WTC11 (cell line): ENCODE measurements around the gene CYB5D1. TPM values are rescaled to one million over a fixed set of nuclear protein-coding genes. Genes with fewer than 3 reads are reported as not detected.

ENCODE experiments used
- ATAC-seq: fragments of 200-7000 bp; cut with Tn5 transposase; 2 replicates; pipeline ENCODE4 v1.10.0; 2021; ENCODE audit warnings: mild to moderate bottlenecking, moderate library complexity
- CTCF ChIA-PET: fragments of 300-600 bp; sonication (Branson Sonifier 250); formaldehyde crosslinking; loops from one replicate; lab custom pipeline; 2021; ENCODE audit warnings: antibody characterized with exemption; lab: Charles Lee
- POLR2A ChIA-PET: fragments of 350-600 bp; sonication (Branson Sonifier 250); formaldehyde crosslinking; loops from one replicate; lab custom pipeline; 2021; ENCODE audit warnings: antibody characterized with exemption; lab: Charles Lee
- DNase-seq: peaks from one replicate; pipeline ENCODE4 v3.0.0; 2021; ENCODE audit warnings: low spot score
- H3K27ac Mint-ChIP-seq: 2 replicates; pipeline ENCODE4 v1.8.0; 2021; ENCODE audit warnings: mixed read lengths
- H3K27me3 Mint-ChIP-seq: 2 replicates; pipeline ENCODE4 v1.8.0; 2021; ENCODE audit warnings: low read depth, mild to moderate bottlenecking, moderate library complexity, mixed read lengths
- H3K36me3 Mint-ChIP-seq: 2 replicates; pipeline ENCODE4 v1.8.0; 2021; ENCODE audit warnings: mixed read lengths
- H3K4me1 Mint-ChIP-seq: 2 replicates; pipeline ENCODE4 v1.8.0; 2022; ENCODE audit warnings: mixed read lengths
- H3K4me3 Mint-ChIP-seq: 2 replicates; pipeline ENCODE4 v1.8.0; 2021; ENCODE audit warnings: mild to moderate bottlenecking, moderate library complexity, mixed read lengths
- H3K9me3 Mint-ChIP-seq: 2 replicates; pipeline ENCODE4 v1.8.0; 2021; ENCODE audit warnings: mixed read lengths
- CBFB ChIP-seq: sonication (generic); formaldehyde crosslinking; IDR thresholded peaks from 2 replicates; pipeline ENCODE4 v1.8.1; 2022; ENCODE audit warnings: mild to moderate bottlenecking, low read depth, missing genetic modification reagents
- CREM ChIP-seq: sonication (generic); formaldehyde crosslinking; IDR thresholded peaks from 2 replicates; pipeline ENCODE4 v1.8.1; 2022; ENCODE audit warnings: mild to moderate bottlenecking, missing genetic modification reagents, moderate library complexity
- EMX1 ChIP-seq: fragments of 250-450 bp; sonication (Bioruptor Pico); IDR thresholded peaks from 2 replicates; pipeline ENCODE4 v1.8.0; 2021; ENCODE audit warnings: mild to moderate bottlenecking
- FOXK1 ChIP-seq: sonication (generic); formaldehyde crosslinking; IDR thresholded peaks from 2 replicates; pipeline ENCODE4 v1.8.0; 2022; ENCODE audit warnings: mild to moderate bottlenecking, moderate library complexity, missing genetic modification reagents
- GRHL2 ChIP-seq: fragments of 250-450 bp; sonication (Bioruptor Pico); IDR thresholded peaks from 2 replicates; pipeline ENCODE4 v1.8.0; 2022; ENCODE audit warnings: mild to moderate bottlenecking, moderate library complexity; ENCODE audit not compliant: insufficient replicate concordance, severe bottlenecking
- KAT7 ChIP-seq: sonication (generic); formaldehyde crosslinking; IDR thresholded peaks from 2 replicates; pipeline ENCODE4 v1.8.1; 2023; ENCODE audit warnings: missing genetic modification reagents, mild to moderate bottlenecking, borderline replicate concordance
- MAX ChIP-seq: sonication (generic); formaldehyde crosslinking; IDR thresholded peaks from 2 replicates; pipeline ENCODE4 v1.8.0; 2022; ENCODE audit warnings: mild to moderate bottlenecking, missing genetic modification reagents
- MLX ChIP-seq: sonication (generic); formaldehyde crosslinking; IDR thresholded peaks from 2 replicates; pipeline ENCODE4 v1.8.1; 2023; ENCODE audit warnings: mild to moderate bottlenecking, missing genetic modification reagents, moderate library complexity
- MXD4 ChIP-seq: fragments of 250-450 bp; sonication (Bioruptor Pico); IDR thresholded peaks from 2 replicates; pipeline ENCODE4 v1.8.0; 2021; ENCODE audit warnings: mild to moderate bottlenecking, moderate library complexity, borderline replicate concordance
- NFATC4 ChIP-seq: fragments of 250-450 bp; sonication (Bioruptor Pico); IDR thresholded peaks from 2 replicates; pipeline ENCODE4 v1.9.0; 2021; ENCODE audit warnings: mild to moderate bottlenecking
- NR2C2 ChIP-seq: sonication (generic); formaldehyde crosslinking; IDR thresholded peaks from 2 replicates; pipeline ENCODE4 v1.8.0; 2022; ENCODE audit warnings: mild to moderate bottlenecking, missing genetic modification reagents
- NR3C1 ChIP-seq: sonication (generic); formaldehyde crosslinking; conservative IDR thresholded peaks from 2 replicates; pipeline ENCODE4 v1.8.1; 2023; ENCODE audit warnings: low read depth, mild to moderate bottlenecking, missing genetic modification reagents
- SMAD3 ChIP-seq: sonication (generic); formaldehyde crosslinking; IDR thresholded peaks from 2 replicates; pipeline ENCODE4 v1.8.0; 2022; ENCODE audit warnings: missing genetic modification reagents, mild to moderate bottlenecking, borderline replicate concordance
- SOX15 ChIP-seq: fragments of 250-450 bp; sonication (Bioruptor Pico); IDR thresholded peaks from 2 replicates; pipeline ENCODE4 v1.9.0; 2021; ENCODE audit warnings: mild to moderate bottlenecking
- TEAD4 ChIP-seq: sonication (generic); formaldehyde crosslinking; IDR thresholded peaks from 2 replicates; pipeline ENCODE4 v1.8.0; 2022; ENCODE audit warnings: mild to moderate bottlenecking, missing genetic modification reagents
- USF1 ChIP-seq: sonication (generic); formaldehyde crosslinking; IDR thresholded peaks from 2 replicates; pipeline ENCODE4 v1.8.0; 2022; ENCODE audit warnings: mild to moderate bottlenecking, missing genetic modification reagents
- ZBTB21 ChIP-seq: sonication (generic); formaldehyde crosslinking; IDR thresholded peaks from 2 replicates; pipeline ENCODE4 v1.8.1; 2023; ENCODE audit warnings: mild to moderate bottlenecking, missing genetic modification reagents, borderline replicate concordance
- ZNF121 ChIP-seq: sonication (generic); formaldehyde crosslinking; IDR thresholded peaks from 2 replicates; pipeline ENCODE4 v1.8.0; 2023; ENCODE audit warnings: missing genetic modification reagents
- ZNF219 ChIP-seq: sonication (generic); formaldehyde crosslinking; IDR thresholded peaks from 2 replicates; pipeline ENCODE4 v1.8.0; 2023; ENCODE audit warnings: missing genetic modification reagents, mild to moderate bottlenecking, borderline replicate concordance
- ZNF263 ChIP-seq: sonication (generic); formaldehyde crosslinking; IDR thresholded peaks from 2 replicates; pipeline ENCODE4 v1.8.1; 2022; ENCODE audit warnings: low read depth, mild to moderate bottlenecking, moderate library complexity, missing genetic modification reagents
- ZNF396 ChIP-seq: fragments of 250-450 bp; sonication (Bioruptor Pico); IDR thresholded peaks from 2 replicates; pipeline ENCODE4 v1.8.0; 2021; ENCODE audit warnings: mild to moderate bottlenecking, moderate library complexity, borderline replicate concordance
- ZNF416 ChIP-seq: fragments of 250-450 bp; sonication (Bioruptor Pico); IDR thresholded peaks from 2 replicates; pipeline ENCODE4 v1.9.0; 2021; ENCODE audit warnings: mild to moderate bottlenecking, inconsistent platforms
- ZNF423 ChIP-seq: fragments of 250-450 bp; sonication (Bioruptor Pico); IDR thresholded peaks from 2 replicates; pipeline ENCODE4 v2.1.2; 2022; ENCODE audit warnings: mild to moderate bottlenecking, moderate library complexity
- total RNA-seq: library from RNA; stranded (reverse); gene quantifications from 3 replicates; pipeline ENCODE4 v1.2.3, GENCODE V29; 2021
- TF ChIP-seq, protein P1 (sequence below): fragments of 250-450 bp; sonication (Bioruptor Pico); IDR thresholded peaks from 2 replicates; pipeline ENCODE4 v1.9.0; 2021; ENCODE audit warnings: mild to moderate bottlenecking, borderline replicate concordance
- TF ChIP-seq, protein P2 (sequence below): fragments of 200-600 bp; IDR thresholded peaks from 2 replicates; pipeline ENCODE4 v1.8.0; 2022; ENCODE audit warnings: antibody characterized with exemption
- TF ChIP-seq, protein P3 (sequence below): sonication (generic); formaldehyde crosslinking; IDR thresholded peaks from 2 replicates; pipeline ENCODE4 v1.8.0; 2023; ENCODE audit warnings: missing genetic modification reagents

CYB5D1 gene
- total RNA-seq, 1 experiment from 2014 or later: 15.2 TPM

DNA sequence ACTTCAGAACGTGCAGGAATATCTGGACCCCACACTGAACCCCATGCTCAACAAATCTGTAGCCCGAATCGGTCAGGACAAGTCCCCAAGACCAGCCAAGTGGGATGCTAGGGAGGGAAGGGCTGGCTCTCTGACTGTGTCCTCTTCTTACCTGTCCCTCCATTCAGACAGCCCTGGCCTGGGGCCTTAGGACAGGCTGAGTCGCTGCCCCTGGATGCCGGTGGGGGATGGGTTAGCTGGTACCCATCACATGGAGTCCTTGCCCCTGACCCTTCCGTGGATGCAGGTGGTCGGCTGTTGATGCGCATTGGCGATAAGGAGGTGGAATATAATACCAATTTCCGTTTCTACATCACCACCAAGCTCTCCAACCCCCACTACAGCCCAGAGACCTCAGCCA, 39.8 kb upstream of the CYB5D1 start:
- H3K27me3 Mint-ChIP-seq: peaks cover 6% of the 10 kb centered on the region
- no peak overlapping the region for H3K4me3 Mint-ChIP-seq
- DNase-seq (no peak), ATAC-seq (no peak)
- no peaks in the 10 kb centered on the region for H3K36me3 Mint-ChIP-seq
- H3K27ac Mint-ChIP-seq: no peak overlapping the region
- no peak for TF ChIP-seq SOX15 (CRISPR knock-in tag)
- TF ChIP-seq USF1 (CRISPR knock-in tag): no peak
- TF ChIP-seq CREM (CRISPR knock-in tag): no peak
- TF ChIP-seq GRHL2 (CRISPR knock-in tag): no peak
- no peak for TF ChIP-seq SMAD3 (CRISPR knock-in tag)
- TF ChIP-seq, protein P1, sequence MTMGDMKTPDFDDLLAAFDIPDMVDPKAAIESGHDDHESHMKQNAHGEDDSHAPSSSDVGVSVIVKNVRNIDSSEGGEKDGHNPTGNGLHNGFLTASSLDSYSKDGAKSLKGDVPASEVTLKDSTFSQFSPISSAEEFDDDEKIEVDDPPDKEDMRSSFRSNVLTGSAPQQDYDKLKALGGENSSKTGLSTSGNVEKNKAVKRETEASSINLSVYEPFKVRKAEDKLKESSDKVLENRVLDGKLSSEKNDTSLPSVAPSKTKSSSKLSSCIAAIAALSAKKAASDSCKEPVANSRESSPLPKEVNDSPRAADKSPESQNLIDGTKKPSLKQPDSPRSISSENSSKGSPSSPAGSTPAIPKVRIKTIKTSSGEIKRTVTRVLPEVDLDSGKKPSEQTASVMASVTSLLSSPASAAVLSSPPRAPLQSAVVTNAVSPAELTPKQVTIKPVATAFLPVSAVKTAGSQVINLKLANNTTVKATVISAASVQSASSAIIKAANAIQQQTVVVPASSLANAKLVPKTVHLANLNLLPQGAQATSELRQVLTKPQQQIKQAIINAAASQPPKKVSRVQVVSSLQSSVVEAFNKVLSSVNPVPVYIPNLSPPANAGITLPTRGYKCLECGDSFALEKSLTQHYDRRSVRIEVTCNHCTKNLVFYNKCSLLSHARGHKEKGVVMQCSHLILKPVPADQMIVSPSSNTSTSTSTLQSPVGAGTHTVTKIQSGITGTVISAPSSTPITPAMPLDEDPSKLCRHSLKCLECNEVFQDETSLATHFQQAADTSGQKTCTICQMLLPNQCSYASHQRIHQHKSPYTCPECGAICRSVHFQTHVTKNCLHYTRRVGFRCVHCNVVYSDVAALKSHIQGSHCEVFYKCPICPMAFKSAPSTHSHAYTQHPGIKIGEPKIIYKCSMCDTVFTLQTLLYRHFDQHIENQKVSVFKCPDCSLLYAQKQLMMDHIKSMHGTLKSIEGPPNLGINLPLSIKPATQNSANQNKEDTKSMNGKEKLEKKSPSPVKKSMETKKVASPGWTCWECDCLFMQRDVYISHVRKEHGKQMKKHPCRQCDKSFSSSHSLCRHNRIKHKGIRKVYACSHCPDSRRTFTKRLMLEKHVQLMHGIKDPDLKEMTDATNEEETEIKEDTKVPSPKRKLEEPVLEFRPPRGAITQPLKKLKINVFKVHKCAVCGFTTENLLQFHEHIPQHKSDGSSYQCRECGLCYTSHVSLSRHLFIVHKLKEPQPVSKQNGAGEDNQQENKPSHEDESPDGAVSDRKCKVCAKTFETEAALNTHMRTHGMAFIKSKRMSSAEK: no peak
- no peak for TF ChIP-seq FOXK1 (CRISPR knock-in tag)
- no peak for TF ChIP-seq ZBTB21
- no peak for TF ChIP-seq ZNF416 (CRISPR knock-in tag)
- no peak for TF ChIP-seq ZNF219 (CRISPR knock-in tag)
- no peak for TF ChIP-seq CBFB (CRISPR knock-in tag)
- no peak for TF ChIP-seq ZNF396 (CRISPR knock-in tag)
- TF ChIP-seq NFATC4: no peak
- TF ChIP-seq NR3C1 (CRISPR knock-in tag): no peak
- no peak for TF ChIP-seq MLX (CRISPR knock-in tag)
- no peak for TF ChIP-seq MAX (CRISPR knock-in tag)
- H3K4me1 Mint-ChIP-seq: no peaks in the 10 kb centered on the region
- ChIA-PET POLR2A (interaction anchor here (0.9 kb wide), 1 partner anchor 9 kb away, joined by 3 read pairs; no protein-coding TSS in a partner anchor), CTCF (interaction anchor here (0.8 to 1.3 kb wide), 4 partner anchors 17 to 256 kb away, joined by 3 read pairs; no protein-coding TSS in a partner anchor)
- H3K9me3 Mint-ChIP-seq: no peaks in the 10 kb centered on the region

- ChIA-PET CTCF (interaction anchor here (0.6 to 1.3 kb wide), 6 partner anchors 16 to 114 kb away, joined by 3 to 4 read pairs (median 3); partner anchors contain the start of gene NAA38), POLR2A (interaction anchor here (0.9 kb wide), 1 partner anchor 10 kb away, joined by 3 read pairs; no protein-coding TSS in a partner anchor)
- H3K27me3 Mint-ChIP-seq: peaks cover 16% of the 10 kb centered on the region
- no peaks in the 10 kb centered on the region for H3K9me3 Mint-ChIP-seq
- no peaks in the 10 kb centered on the region for H3K36me3 Mint-ChIP-seq
- no peak for TF ChIP-seq MXD4
- TF ChIP-seq KAT7 (CRISPR knock-in tag): no peak
- TF ChIP-seq, protein P2, sequence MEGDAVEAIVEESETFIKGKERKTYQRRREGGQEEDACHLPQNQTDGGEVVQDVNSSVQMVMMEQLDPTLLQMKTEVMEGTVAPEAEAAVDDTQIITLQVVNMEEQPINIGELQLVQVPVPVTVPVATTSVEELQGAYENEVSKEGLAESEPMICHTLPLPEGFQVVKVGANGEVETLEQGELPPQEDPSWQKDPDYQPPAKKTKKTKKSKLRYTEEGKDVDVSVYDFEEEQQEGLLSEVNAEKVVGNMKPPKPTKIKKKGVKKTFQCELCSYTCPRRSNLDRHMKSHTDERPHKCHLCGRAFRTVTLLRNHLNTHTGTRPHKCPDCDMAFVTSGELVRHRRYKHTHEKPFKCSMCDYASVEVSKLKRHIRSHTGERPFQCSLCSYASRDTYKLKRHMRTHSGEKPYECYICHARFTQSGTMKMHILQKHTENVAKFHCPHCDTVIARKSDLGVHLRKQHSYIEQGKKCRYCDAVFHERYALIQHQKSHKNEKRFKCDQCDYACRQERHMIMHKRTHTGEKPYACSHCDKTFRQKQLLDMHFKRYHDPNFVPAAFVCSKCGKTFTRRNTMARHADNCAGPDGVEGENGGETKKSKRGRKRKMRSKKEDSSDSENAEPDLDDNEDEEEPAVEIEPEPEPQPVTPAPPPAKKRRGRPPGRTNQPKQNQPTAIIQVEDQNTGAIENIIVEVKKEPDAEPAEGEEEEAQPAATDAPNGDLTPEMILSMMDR: no peak
- TF ChIP-seq ZNF121 (CRISPR knock-in tag): no peak
- TF ChIP-seq EMX1 (CRISPR knock-in tag): no peak
- TF ChIP-seq TEAD4 (CRISPR knock-in tag): no peak
- TF ChIP-seq NR2C2 (CRISPR knock-in tag): no peak
- TF ChIP-seq, protein P3, sequence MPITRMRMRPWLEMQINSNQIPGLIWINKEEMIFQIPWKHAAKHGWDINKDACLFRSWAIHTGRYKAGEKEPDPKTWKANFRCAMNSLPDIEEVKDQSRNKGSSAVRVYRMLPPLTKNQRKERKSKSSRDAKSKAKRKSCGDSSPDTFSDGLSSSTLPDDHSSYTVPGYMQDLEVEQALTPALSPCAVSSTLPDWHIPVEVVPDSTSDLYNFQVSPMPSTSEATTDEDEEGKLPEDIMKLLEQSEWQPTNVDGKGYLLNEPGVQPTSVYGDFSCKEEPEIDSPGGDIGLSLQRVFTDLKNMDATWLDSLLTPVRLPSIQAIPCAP: no peak
- no peak for TF ChIP-seq ZNF263 (CRISPR knock-in tag)
- no peak for TF ChIP-seq ZNF423
- peaks cover 8% of the 10 kb centered on the region for H3K4me1 Mint-ChIP-seq
- no peak for ATAC-seq
- H3K27ac Mint-ChIP-seq: no peak overlapping the region
- DNase-seq: no peak
- H3K4me3 Mint-ChIP-seq: no peak overlapping the region
Observed at GRCh38 chr17:7818746-7819645, 38.8 kb upstream of the CYB5D1 start.
